ENCODE data around the gene HPS1. TPM values are rescaled to one million over a fixed set of nuclear protein-coding genes. Genes with fewer than 3 reads are reported as not detected.

The HPS1 gene
- total and polyA plus RNA-seq, 2 of the 8 experiments (the other 6 are each of a cell fraction or from before 2014, with no cell fraction given) = 38.7 to 61.7 TPM

DNA sequence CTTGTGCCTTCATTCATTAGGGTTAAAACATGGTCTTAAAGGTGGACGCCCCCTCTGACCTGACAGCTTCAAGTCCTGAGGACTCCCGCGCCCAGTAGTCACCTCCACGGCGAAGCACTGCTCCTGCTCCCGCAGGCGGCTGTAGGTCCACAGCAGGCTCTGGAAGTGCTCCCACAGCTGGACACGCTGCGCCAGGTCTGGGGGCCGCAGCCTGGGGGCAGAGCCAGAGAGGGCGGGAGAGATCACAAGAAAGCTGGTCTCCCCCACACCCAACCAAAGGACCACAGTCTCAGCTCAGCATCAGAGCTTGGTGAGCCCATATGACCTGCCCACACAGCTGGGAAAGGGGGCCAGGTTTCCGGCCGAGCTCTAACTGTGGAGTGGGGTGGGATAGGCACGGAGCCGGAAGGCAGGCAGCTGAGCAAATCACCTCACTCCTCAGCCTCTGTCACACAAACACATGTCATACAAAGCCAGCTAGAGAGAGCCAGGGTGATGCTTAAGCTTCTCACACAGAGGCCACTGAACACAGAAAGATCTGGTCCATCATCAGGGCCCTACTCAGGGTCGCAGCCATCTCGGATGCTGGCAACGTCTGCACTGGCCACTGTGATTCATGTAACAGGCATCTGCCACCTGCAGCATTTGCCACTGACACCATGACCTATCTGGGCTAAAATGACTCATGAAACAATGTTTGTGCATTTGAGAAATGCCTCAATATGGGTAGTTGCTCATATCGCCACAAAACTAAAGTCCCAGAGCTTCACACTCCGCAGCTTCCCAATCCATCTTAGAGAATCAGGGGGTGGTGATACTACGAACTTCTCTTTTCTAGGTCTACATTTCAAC, 12.6 kb downstream of the HPS1 start:
- Histone ChIP-seq H4K5ac (ENCODE audit: insufficient read length, low read depth, low read length) (no peak overlapping the region), H3K23ac (ENCODE audit: insufficient read length) (no peak overlapping the region), H4K91ac (replicated peaks; ENCODE audit: insufficient read length, low read length) (no peak overlapping the region), H3K18ac (ENCODE audit: extremely low read depth, low read length) (no peak overlapping the region), H2BK20ac (ENCODE audit: low read length) (no peak overlapping the region), H2BK12ac (ENCODE audit: low read depth, low read length) (no peak overlapping the region), H3K4ac (replicated peaks; ENCODE audit: insufficient read length, low read depth, low read length) (no peak overlapping the region), H3K4me2 (ENCODE audit: insufficient read depth in 1 of 2, low read depth in 2 of 2, low read length in 2 of 2) (no peak overlapping the region), H2BK5ac (ENCODE audit: low read depth, low read length) (no peak overlapping the region), H2BK15ac (ENCODE audit: low read length) (no peak overlapping the region), H3K79me1 (ENCODE audit: low read depth, low read length) (no peaks in the 10 kb centered on the region; the same call in 1 of the 2 replicates), H4K8ac (ENCODE audit: extremely low read depth, insufficient read depth, low read length) (no peak overlapping the region), H4K20me1 (replicated peaks in 1 of 2; ENCODE audit: control insufficient read depth in 1 of 2, insufficient read depth in 2 of 2, low read length in 2 of 2) (no peaks in the 10 kb centered on the region), H3K9ac (replicated peaks in 1 of 4; ENCODE audit: extremely low read depth in 1 of 4, low read depth in 3 of 4, low read length in 3 of 4) (no peak overlapping the region), H3K56ac (replicated peaks; ENCODE audit: insufficient read length, low read depth, low read length) (no peak overlapping the region), H2BK120ac (replicated peaks; ENCODE audit: low read depth, low read length) (no peak overlapping the region), H3K27me3 (replicated peaks in 1 of 4; ENCODE audit: control insufficient read depth in 3 of 4, extremely low read depth in 1 of 4, insufficient read depth in 3 of 4, low read length in 3 of 4) (no peaks in the 10 kb centered on the region), H3K23me2 (ENCODE audit: low read depth, low read length) (no peaks in the 10 kb centered on the region), H3K4me3 (ENCODE audit: extremely low read depth in 1 of 4, insufficient read depth in 2 of 4, low read depth in 3 of 4, low read length in 4 of 4) (no peak overlapping the region), H2AFZ (ENCODE audit: low read length) (no peak overlapping the region), H3K79me2 (ENCODE audit: control insufficient read depth in 1 of 2, insufficient read depth in 2 of 2, low read length in 2 of 2) (no peaks in the 10 kb centered on the region), H3K9me3 (ENCODE audit: insufficient read depth in 2 of 2, low read depth in 1 of 2, low read length in 1 of 2) (peaks cover 7 to 10% of the 10 kb centered on the region in 2 experiments), H2AK5ac (ENCODE audit: low read depth, low read length) (no peak overlapping the region), H3K27ac (ENCODE audit: low read depth, low read length) (no peak overlapping the region), H3K4me1 (replicated peaks in 1 of 4; ENCODE audit: control insufficient read depth in 3 of 4, insufficient read depth in 4 of 4, low read length in 3 of 4) (no peaks in the 10 kb centered on the region), H3K14ac (ENCODE audit: insufficient read length) (no peak overlapping the region), H3K36me3 (ENCODE audit: control insufficient read depth in 2 of 4, insufficient read depth in 4 of 4, low read length in 3 of 4) (peaks cover 2 to 62% (median 34%) of the 10 kb centered on the region in 4 experiments; a peak in 6 of 8 replicates)
- no peak for TF ChIP-seq YY1 (IDR thresholded peaks at IDR 0.05; ENCODE audit: low read depth, low read length)
- ChIA-PET CTCF (ENCODE audit: partially characterized antibody) (interaction anchor here (1.9 to 2.5 kb wide), 4 partner anchors 9 to 17 kb away, joined by 4 to 23 read pairs (median 10); no protein-coding TSS in a partner anchor), POLR2A (ENCODE audit: partially characterized antibody) (interaction anchor here (0.5 to 0.7 kb wide), 2 partner anchors 191 to 611 kb away, joined by 3 to 4 read pairs; no protein-coding TSS in a partner anchor)
- no peak for FAIRE-seq
- DNase-seq (ENCODE audit: low read depth in 1 of 2, low spot score in 2 of 2) = no peak
- WGBS, 2 experiments (ENCODE audit: extremely low coverage in 1 of 2, insufficient coverage in 1 of 2, insufficient read length in 1 of 2, insufficient replicate concordance in 2 of 2, low coverage in 1 of 2, low lambda C conversion rate in 2 of 2, missing lambda C conversion rate in 1 of 2) = 94% methylated on average over 21 of the region's 21 CpGs; no CpG with 5 or more reads in 1 of the 2 experiments

All from H1 (cell line).